PFSK-1 (cell line): Measurements from ENCODE around the gene WDR64.

Source experiments
- FOXP2 ChIP-seq: optimal IDR thresholded peaks from 2 replicates; pipeline ENCODE3; 2011; ENCODE audit warnings: borderline replicate concordance, control low read depth, inconsistent platforms; ENCODE audit not compliant: insufficient read depth; ENCODE audit errors: extremely low read length, extremely low read depth
- POLR2AphosphoS5 ChIP-seq: IDR thresholded peaks from 2 replicates; pipeline ENCODE4 v1.6.1; 2012; ENCODE audit warnings: low read depth, mild to moderate bottlenecking, control low read depth, low read length, moderate library complexity
- SIN3A ChIP-seq: IDR thresholded peaks from 2 replicates; pipeline ENCODE4 v1.6.1; 2012; ENCODE audit warnings: mild to moderate bottlenecking, low read length, moderate library complexity, borderline replicate concordance; ENCODE audit not compliant: insufficient read depth
- TAF1 ChIP-seq: IDR thresholded peaks from 2 replicates; pipeline ENCODE4 v1.6.1; 2012; ENCODE audit warnings: low read length, control low read depth, borderline replicate concordance; ENCODE audit not compliant: insufficient read depth
- TF ChIP-seq, protein P1 (sequence below), 2 experiments: IDR thresholded peaks; 2 replicates each; pipeline versions ENCODE4 v1.6.1 to v1.8.0; 2011 to 2012; ENCODE audit warnings: low read depth in 2 of 2, low read length in 2 of 2, control low read depth in 1 of 2, inconsistent platforms in 1 of 2, mild to moderate bottlenecking in 1 of 2, moderate library complexity in 1 of 2; ENCODE audit not compliant: insufficient read depth in 1 of 2

The WDR64 gene

DNA sequence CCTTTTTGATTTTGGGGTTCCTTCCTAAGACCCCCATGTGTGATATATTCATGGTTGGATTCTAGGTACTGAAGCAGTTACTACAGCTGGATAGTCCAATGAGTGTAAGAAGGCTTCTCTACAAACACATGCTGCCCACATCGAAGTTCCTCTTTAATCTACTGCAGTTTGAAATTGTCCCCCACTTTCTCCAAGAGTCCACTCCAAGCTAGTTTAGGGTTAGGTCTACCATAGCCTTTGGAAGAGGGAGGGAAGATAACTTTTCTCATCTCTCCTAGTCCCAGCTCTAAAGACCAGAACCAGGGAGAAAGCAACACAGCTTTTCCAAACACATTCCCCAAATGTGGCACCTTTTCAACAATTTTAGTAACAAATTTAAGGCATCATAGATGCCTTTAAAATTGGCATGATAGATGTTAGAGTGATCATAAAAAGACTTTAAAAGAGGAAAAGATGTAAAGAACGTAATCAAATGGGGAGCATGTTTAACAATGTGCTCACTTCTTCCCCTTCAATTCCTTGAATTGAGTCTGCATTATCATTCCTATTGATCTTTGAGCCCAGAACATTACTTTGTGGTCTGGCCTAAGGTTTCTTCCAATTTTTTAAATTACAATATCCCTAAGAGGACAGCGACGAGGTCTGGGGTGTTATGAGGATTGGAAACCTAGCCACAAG lies 194.9 kb downstream of the WDR64 start:
- TF ChIP-seq FOXP2 (no peak), POLR2AphosphoS5 (no peak), TAF1 (no peak), SIN3A (no peak)
- TF ChIP-seq, protein P1, sequence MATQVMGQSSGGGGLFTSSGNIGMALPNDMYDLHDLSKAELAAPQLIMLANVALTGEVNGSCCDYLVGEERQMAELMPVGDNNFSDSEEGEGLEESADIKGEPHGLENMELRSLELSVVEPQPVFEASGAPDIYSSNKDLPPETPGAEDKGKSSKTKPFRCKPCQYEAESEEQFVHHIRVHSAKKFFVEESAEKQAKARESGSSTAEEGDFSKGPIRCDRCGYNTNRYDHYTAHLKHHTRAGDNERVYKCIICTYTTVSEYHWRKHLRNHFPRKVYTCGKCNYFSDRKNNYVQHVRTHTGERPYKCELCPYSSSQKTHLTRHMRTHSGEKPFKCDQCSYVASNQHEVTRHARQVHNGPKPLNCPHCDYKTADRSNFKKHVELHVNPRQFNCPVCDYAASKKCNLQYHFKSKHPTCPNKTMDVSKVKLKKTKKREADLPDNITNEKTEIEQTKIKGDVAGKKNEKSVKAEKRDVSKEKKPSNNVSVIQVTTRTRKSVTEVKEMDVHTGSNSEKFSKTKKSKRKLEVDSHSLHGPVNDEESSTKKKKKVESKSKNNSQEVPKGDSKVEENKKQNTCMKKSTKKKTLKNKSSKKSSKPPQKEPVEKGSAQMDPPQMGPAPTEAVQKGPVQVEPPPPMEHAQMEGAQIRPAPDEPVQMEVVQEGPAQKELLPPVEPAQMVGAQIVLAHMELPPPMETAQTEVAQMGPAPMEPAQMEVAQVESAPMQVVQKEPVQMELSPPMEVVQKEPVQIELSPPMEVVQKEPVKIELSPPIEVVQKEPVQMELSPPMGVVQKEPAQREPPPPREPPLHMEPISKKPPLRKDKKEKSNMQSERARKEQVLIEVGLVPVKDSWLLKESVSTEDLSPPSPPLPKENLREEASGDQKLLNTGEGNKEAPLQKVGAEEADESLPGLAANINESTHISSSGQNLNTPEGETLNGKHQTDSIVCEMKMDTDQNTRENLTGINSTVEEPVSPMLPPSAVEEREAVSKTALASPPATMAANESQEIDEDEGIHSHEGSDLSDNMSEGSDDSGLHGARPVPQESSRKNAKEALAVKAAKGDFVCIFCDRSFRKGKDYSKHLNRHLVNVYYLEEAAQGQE (IDR thresholded peaks at IDR 0.05; ENCODE audit: insufficient read depth in 1 of 2, low read depth in 2 of 2, low read length in 2 of 2) = no peak

DNA sequence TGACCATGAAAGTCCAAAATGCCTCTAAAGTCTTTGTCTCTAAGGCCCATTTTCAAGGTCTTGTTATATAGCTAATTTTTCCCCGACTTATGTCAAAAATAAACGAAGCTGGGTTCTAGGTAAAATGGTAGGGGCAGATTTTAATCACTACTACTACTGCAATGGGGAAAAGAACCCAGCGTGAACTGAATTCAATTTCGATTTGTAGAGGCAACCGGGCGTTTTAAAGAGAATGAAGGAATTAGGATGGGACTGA lies 195.4 kb downstream of the WDR64 start:
- TF ChIP-seq, protein P1 (IDR thresholded peaks at IDR 0.05; ENCODE audit: insufficient read depth in 1 of 2, low read depth in 2 of 2, low read length in 2 of 2) = no peak
- no peak for TF ChIP-seq POLR2AphosphoS5
- TF ChIP-seq SIN3A = no peak
- no peak for TF ChIP-seq FOXP2
- TF ChIP-seq TAF1 = no peak

DNA sequence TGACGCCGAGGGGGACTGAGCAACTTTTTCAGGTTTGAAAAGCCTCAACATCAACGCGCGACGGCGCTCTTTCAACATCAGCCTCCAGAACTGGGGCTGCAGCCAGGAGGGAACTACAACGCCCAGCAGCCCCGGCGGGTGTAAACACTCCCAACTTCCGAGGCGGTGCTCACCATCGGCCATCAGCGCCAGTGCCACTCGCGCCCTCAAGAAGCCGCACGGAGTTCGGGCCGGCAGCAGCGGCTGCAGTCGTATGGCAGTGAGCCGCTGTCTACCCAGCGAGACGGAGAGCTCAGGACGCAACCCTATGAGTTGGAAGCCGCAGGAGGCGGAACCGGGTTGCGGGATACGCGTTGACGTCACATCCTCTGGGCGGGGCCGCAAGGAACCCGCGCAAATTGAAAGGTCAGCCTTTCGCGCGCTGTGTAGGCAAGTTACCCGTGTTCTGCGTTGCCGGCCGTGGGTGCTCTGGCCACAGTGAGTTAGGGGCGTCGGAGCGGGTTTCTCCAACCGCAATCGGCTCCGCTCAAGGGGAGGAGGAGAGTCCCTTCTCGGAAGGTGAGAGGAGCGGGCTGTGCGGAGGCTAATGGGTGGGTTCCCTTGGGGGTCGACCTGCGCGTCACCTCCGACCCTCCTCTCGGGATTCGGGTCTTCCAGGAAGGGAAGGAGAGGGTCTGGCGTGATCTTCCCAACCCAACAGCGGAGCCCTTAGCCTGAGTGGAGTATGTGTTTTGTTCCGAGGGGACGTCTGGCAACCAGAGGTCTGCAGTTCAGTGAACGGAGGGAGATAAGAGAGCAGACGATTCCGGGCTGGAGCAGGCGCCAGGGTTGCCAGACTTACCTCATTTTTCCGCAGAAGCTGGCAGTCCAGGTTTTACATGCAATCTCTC lies 196.0 kb downstream of the WDR64 start, which contains the start of gene EXO1:
Gene EXO1, plus strand, starts transcription at position 409 of the 890 bp plus-strand sequence. CDS start 2,222 bp downstream, outside the sequence.
- TF ChIP-seq TAF1 (peak; percentile 46; the same call in 1 of the 2 replicates), POLR2AphosphoS5 (peak; percentile 79), SIN3A (peak; percentile 76), FOXP2 (peak; percentile 99)
- TF ChIP-seq, protein P1 (IDR thresholded peaks at IDR 0.05; ENCODE audit: insufficient read depth in 1 of 2, low read depth in 2 of 2, low read length in 2 of 2) = no peak

DNA sequence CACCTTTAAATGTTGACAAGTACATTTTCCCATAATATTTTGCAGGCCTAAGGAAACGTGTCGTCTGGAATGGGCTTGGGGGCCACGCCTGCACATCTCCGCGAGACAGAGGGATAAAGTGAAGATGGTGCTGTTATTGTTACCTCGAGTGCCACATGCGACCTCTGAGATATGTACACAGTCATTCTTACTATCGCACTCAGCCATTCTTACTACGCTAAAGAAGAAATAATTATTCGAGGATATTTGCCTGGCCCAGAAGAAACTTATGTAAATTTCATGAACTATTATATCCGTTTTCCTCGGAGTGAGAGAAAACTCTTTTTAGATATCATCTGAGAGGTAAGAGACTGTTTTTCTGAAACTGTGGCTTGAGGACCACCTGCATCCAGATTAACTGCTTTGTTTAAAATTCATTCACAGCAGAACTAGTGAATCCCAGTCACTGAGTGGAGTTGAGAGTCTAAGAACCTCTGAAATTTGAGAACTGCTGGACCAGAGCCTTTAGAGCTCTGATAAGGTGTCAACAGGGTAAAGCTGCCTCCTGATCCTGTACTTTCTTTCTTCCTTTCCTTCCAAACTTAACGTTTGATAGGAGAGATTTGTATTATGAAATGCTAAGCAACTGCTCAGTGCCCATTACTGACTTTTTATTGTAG lies 196.7 kb downstream of the WDR64 start:
- TF ChIP-seq TAF1 (no peak), FOXP2 (no peak), POLR2AphosphoS5 (no peak), SIN3A (no peak)
- TF ChIP-seq, protein P1 (IDR thresholded peaks at IDR 0.05; ENCODE audit: insufficient read depth in 1 of 2, low read depth in 2 of 2, low read length in 2 of 2) = no peak
